GM19043 (cell line): ENCODE results near the gene UNC13C.

Experiments
- ATAC-seq: cut with Tn5 transposase; IDR thresholded peaks from one replicate; pipeline ENCODE4 v1.9.1; 2021; ENCODE audit warnings: low read depth; ENCODE audit not compliant: unreplicated experiment

Gene UNC13C

DNA sequence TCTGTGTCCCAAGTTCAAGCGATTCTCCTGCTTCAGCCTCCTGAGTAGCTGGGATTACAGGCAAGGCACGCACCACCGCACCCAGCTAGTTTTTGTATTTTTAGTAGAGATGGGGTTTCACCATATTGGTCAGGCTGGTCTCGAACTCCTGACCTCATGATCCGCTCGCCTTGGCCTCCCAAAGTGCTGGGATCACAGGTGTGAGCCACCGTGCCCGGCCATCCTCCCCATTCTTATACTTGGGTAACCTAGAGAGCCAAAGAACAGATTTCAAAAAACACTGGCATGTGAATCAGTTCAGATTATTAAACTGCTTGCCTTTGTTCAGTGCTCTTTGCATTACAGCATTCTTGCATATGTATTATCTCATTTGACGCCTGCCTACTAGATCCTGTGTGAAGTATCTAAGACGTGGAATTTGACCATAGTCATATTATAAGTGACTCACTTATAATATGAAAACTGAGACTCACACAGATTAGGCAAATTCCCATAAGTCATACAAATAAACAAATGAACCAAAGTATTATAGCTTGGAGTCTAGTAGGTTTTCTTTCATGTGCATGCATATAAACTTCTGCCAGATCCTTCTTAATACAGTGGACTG lies 123.5 kb downstream of the UNC13C start:
- no peak for ATAC-seq

GRCh38 chr15:54102704-54103103 lies 124.5 kb downstream of the UNC13C start:
- no peak for ATAC-seq

GRCh38 chr15:54109014-54109413 lies 130.8 kb downstream of the UNC13C start:
- ATAC-seq: no peak

- no peak for ATAC-seq
Measured at GRCh38 chr15:54119051-54119450, 140.8 kb downstream of the UNC13C start.

GRCh38 chr15:54120949-54121463 lies 142.8 kb downstream of the UNC13C start:
- ATAC-seq: no peak

- ATAC-seq: no peak
Measured at GRCh38 chr15:54127574-54127973, 149.3 kb downstream of the UNC13C start.

GRCh38 chr15:54131410-54131809 lies 153.2 kb downstream of the UNC13C start:
- ATAC-seq: no peak

DNA sequence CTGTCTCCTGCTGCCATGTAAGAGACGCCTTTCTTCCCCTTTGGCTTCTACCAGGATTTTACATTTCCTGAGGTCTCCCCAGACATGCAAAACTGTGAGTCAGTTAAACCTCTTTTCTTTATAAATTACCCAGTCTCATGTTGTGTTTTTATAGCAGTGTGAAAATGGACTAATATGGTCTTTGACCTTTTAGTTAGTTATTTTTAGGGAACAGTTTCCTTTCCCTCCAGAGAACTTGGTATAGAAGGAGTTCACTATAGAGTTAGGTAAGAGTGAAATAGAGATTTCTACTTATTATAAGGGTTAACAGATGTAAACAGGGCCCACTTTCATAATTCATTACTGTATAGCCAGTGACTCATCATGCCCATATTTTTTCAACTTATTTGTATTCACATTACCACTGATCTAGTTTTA lies 170.9 kb downstream of the UNC13C start:
- ATAC-seq: no peak

- ATAC-seq: no peak
Measured at GRCh38 chr15:54150255-54150654, 172.0 kb downstream of the UNC13C start.

DNA sequence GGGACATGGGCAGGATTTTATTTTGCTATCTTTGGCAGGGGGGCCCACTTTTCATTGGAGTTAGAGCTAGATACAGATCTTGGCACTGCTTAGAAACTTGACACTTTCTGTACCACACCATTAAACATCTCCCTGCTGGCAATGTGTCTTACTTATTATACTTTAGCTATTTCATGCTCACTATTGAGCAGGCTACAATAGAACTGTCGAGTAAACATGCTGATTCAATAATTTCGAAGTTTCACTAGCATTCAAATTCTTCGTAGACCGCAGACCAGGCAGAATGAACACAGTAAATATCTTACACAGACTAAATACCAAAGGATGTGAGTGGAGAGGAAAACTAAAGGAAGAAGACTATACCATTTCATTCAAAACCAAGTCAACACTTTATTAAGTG lies 180.8 kb downstream of the UNC13C start:
- no peak for ATAC-seq

- no peak for ATAC-seq
Measured at GRCh38 chr15:54187325-54187724, 209.1 kb downstream of the UNC13C start.

DNA sequence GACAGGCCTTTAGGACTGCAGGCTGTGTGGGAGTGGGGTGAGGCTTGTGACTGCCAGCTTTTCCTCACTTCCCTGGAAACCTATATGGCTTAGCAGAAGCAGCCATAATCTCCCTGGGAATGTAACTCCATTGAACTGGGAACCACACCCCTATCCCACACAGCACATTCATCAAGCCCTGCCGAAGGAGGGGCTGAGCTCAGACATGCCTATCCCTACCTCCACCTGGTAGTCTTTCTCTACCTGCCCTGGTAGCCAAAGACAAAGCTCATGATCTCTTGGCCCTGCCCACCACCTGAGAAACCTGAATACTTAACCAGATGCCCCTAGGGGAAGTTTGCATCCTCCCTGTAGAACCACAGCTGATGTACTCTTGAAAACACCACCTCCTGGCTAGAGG lies 219.8 kb downstream of the UNC13C start:
- ATAC-seq: no peak

- no peak for ATAC-seq
Measured at GRCh38 chr15:54206586-54207321, 228.5 kb downstream of the UNC13C start.

GRCh38 chr15:54208786-54209185 lies 230.5 kb downstream of the UNC13C start:
- ATAC-seq: no peak

GRCh38 chr15:54212635-54213034 lies 234.4 kb downstream of the UNC13C start:
- no peak for ATAC-seq

GRCh38 chr15:54226455-54226854 lies 248.2 kb downstream of the UNC13C start:
- no peak for ATAC-seq

DNA sequence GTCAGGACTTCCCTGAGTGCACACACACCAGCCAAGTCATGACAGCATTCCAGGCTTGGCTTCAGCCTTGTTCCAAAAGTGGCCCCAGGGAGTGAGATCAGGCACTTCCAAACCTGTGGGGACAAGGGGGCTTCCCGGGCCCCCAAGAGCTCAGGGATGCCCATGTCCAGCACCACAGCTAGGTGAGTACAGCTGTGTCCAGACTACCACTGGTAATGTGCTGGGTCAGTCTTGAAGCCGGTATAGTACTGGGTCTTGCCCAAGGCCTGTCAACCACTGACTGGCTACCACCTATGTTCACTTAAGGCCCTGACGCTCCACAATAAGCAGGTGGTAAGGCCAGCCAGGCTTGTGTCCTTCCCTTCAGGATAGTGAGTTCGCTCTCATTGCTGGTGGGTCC lies 249.3 kb downstream of the UNC13C start:
- no peak for ATAC-seq

- no peak for ATAC-seq
Measured at GRCh38 chr15:54250326-54250725, 272.1 kb downstream of the UNC13C start.

DNA sequence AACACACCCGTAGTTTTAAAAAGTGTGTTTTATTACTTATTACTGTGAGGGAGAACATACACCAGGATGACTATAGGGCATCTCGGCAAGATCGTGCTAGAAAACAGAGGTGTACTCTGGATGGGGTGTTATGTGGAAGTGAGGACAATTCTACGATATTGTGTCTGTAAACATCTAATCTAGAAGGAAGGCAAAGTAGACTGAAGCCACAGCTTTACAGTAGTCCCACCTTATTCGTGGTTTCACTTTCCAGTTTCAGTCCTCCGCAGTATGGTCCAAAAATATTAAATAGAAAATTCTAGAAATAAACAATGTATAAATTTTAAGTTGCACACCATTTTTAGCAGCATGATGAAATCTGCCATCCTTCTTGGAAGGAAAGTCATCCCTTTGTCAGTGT lies 277.9 kb downstream of the UNC13C start:
- ATAC-seq: no peak

DNA sequence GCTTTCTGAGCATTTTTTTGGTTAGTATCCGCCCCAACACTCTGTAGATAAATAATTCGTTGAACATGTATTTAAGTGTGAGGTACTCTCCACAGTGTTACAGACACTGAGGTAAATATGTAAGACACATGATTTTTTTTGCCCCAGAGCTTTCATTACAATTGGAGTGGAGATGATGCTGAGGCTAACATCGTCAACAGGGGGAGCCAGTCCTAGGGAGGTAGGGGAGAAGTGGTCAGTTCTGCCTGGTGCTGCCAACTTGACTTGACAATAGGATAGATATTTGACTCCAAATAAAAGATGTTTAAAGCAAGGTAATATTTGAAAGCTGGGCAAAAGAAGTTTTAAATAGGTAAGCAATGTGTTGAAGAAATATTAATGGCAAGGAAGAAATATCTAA lies 295.7 kb downstream of the UNC13C start:
- ATAC-seq: no peak

DNA sequence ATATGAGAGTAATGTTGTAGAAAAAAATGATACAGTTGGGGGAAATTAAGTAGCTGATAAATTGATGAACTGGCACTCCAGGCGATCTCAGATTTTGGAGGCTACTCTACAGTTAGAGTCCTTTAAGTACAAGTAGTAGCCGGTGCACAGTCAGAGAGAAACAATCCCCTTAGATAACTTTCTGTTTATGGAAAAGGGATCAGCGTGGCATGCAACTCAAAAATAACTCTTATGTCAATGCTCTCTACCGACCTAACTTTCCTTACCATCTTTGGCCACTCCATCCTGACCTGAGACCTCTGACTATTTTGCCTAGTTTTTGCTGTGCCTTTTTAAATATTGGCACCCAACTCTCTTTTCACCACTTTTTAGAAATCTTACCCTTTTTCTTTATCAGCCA lies 299.6 kb downstream of the UNC13C start:
- ATAC-seq: no peak

- no peak for ATAC-seq
Measured at GRCh38 chr15:54280726-54281125, 302.5 kb downstream of the UNC13C start.
